D341Med (cell line): ENCODE measurements around the gene COA1.
"Not testable (repeated sequence)": the region's sequence is repeated elsewhere in the genome, so short reads cannot be mapped to it uniquely, and the experiment has no call there.

ENCODE experiments used
- DNase-seq: peaks from one replicate; pipeline ENCODE4 v3.0.0; 2012; ENCODE audit warnings: low spot score

COA1 gene

GRCh38 chr7:43689115-43689514 is 40.2 kb downstream of the COA1 start:
- DNase-seq = no peak

GRCh38 chr7:43687866-43688265 is 41.5 kb downstream of the COA1 start:
- DNase-seq = not testable (repeated sequence)

GRCh38 chr7:43686991-43687390 is 42.3 kb downstream of the COA1 start:
- no peak for DNase-seq

GRCh38 chr7:43680736-43681135 is 48.6 kb downstream of the COA1 start:
- no peak for DNase-seq

- DNase-seq = no peak
Measured at GRCh38 chr7:43679210-43680068, 49.9 kb downstream of the COA1 start.

- no peak for DNase-seq
Measured at GRCh38 chr7:43678315-43678714, 51.0 kb downstream of the COA1 start.

- no peak for DNase-seq
Measured at GRCh38 chr7:43677864-43678263, 51.5 kb downstream of the COA1 start.

- DNase-seq = no peak
Measured at GRCh38 chr7:43674559-43675436, 54.5 kb downstream of the COA1 start.

- not testable (repeated sequence) for DNase-seq
Measured at GRCh38 chr7:43673243-43673976, 55.9 kb downstream of the COA1 start.

- DNase-seq = no peak
Measured at GRCh38 chr7:43671521-43671920, 57.8 kb downstream of the COA1 start.

- DNase-seq = no peak
Measured at GRCh38 chr7:43669286-43670081, 59.8 kb downstream of the COA1 start.

- DNase-seq = no peak
Measured at GRCh38 chr7:43668035-43668434, 61.3 kb downstream of the COA1 start.

GRCh38 chr7:43666938-43667337 is 62.4 kb downstream of the COA1 start:
- no peak for DNase-seq

- DNase-seq = no peak
Measured at GRCh38 chr7:43664681-43665080, 64.6 kb downstream of the COA1 start.

- DNase-seq = no peak
Measured at GRCh38 chr7:43660141-43660540, 69.2 kb downstream of the COA1 start.

- DNase-seq = no peak
Measured at GRCh38 chr7:43659549-43659896, 69.8 kb downstream of the COA1 start.

- no peak for DNase-seq
Measured at GRCh38 chr7:43658718-43659548, 70.4 kb downstream of the COA1 start.

GRCh38 chr7:43656997-43657396 is 72.3 kb downstream of the COA1 start:
- DNase-seq = no peak

GRCh38 chr7:43655584-43655983 is 73.7 kb downstream of the COA1 start:
- DNase-seq = no peak

- no peak for DNase-seq
Measured at GRCh38 chr7:43653891-43654504, 75.3 kb downstream of the COA1 start.
